Activated CD4-positive, alpha-beta T cell treated with anti-CD3 and anti-CD28 coated beads, Interleukin-2, amount 50 U/mL, for 4 hours (primary cell): Measurements from ENCODE around the gene GSTCD.
"Not testable (repeated sequence)": the region's sequence is repeated elsewhere in the genome, so short reads cannot be mapped to it uniquely, and the experiment has no call there.

ENCODE experiments used
- DNase-seq, 2 experiments: peaks; one replicate each; pipeline ENCODE4 v3.0.0-alpha.2; 2020

The GSTCD gene

GRCh38 chr4:105715692-105716278 is 7.2 kb downstream of the GSTCD start:
- no peak for DNase-seq

DNA sequence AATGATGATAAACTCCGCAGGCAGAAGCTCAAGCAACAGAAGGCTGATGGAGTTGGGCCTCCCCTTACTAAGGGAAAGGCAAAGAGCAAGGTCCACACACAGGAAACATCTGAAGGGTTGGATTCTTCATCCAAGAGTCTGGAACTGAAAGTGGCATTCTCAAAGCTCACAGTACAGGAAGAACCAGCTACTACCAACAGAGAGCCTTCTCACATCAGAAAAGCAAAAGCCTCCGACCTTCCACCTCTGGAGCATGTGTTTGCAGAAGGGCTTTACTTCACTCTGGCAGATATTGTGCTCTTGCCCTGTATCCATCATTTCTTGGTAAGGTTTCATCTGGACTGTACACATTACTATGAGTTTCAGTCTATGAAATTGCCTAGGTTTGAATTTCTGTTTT is 10.6 kb downstream of the GSTCD start:
- no peak for DNase-seq

GRCh38 chr4:105725623-105726022 is 17.0 kb downstream of the GSTCD start:
- no peak for DNase-seq

- not testable (repeated sequence) for DNase-seq
These were observed 21.3 kb downstream of the GSTCD start for GRCh38 chr4:105729895-105730294.

DNA sequence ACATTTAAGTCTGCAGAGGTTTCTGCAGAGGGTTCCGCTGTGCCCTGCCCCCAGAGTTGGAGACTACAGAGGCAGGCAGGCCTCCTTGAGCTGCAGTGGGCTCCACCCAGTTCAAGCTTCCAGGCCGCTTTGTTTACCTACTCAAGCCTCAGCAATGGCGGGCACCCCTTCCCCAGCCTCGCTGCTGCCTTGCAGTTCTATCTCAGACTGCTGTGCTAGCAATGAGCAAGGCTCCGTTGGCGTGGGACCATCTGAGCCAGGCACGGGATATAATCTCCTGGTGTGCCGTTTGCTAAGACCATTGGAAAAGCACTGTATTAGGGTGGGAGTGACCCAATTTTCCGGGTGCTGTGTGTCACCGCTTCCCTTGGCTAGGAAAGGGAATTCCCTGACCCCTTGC is 26.6 kb downstream of the GSTCD start:
- not testable (repeated sequence) for DNase-seq

- no peak for DNase-seq
These were observed 33.0 kb downstream of the GSTCD start for GRCh38 chr4:105741548-105741947.

DNA sequence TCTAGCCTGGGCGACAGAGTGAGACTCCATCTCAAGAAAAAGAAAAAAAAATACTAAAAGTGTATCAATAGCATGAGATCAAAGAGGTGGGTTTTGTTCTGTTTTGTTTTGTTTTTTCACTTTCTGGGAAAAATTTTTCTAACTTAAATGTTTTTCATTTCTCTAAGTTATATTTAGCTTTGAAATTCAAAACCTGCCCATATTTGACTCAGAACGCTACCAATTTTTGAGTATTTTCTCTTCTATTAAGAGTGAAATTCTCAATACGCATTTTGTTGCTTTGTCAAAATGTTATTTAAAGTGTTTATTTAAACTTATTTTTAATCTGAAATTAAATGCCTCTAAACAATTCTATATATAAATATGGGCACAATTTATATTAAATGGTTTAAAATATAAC is 39.6 kb downstream of the GSTCD start:
- no peak for DNase-seq

- no peak for DNase-seq
These were observed 43.2 kb downstream of the GSTCD start for GRCh38 chr4:105751718-105752299.

- DNase-seq, result no peak
These were observed 44.8 kb downstream of the GSTCD start for GRCh38 chr4:105753361-105753760.

- no peak for DNase-seq
These were observed 46.8 kb downstream of the GSTCD start for GRCh38 chr4:105755375-105755774.

GRCh38 chr4:105758958-105759357 is 50.4 kb downstream of the GSTCD start:
- DNase-seq, result no peak

- DNase-seq, result no peak
These were observed 57.3 kb downstream of the GSTCD start for GRCh38 chr4:105765690-105766407.

- no peak for DNase-seq
These were observed 59.0 kb downstream of the GSTCD start for GRCh38 chr4:105767579-105767978.

DNA sequence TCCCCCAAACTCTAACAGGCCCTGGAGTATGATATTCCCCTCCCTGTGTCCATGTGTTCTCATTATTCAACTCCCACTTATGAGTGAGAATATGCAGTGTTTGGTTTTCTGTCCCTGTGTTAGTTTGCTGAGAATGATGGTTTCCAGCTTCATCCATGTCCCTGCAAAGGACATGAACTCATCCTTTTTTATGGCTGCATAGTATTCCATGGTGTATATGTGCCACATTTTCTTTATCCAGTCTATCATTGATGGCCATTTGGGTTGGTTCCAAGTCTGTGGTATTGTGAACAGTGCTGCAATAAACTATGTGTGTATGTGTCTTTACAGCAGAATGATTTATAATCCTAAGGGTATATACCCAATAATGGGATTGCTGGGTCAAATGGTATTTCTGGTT is 61.9 kb downstream of the GSTCD start:
- DNase-seq, result not testable (repeated sequence)

DNA sequence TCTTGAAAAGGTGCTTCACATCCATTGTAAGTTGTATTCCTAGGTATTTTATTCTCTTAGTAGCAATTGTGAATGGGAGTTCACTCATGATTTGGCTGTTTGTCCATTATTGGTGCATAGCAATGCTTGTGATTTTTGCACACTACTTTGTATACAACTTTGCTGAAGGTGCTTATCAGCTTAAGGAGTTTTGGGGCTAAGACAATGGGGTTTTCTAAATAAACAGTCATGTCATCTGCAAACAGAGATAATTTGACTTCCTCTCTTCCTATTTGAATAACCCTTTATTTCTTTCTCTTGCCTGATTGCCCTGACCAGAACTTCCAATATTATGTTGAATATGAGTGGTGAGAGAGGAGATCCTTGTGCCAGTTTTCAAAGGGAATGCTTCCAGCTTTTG is 63.5 kb downstream of the GSTCD start:
- DNase-seq, result not testable (repeated sequence)

DNA sequence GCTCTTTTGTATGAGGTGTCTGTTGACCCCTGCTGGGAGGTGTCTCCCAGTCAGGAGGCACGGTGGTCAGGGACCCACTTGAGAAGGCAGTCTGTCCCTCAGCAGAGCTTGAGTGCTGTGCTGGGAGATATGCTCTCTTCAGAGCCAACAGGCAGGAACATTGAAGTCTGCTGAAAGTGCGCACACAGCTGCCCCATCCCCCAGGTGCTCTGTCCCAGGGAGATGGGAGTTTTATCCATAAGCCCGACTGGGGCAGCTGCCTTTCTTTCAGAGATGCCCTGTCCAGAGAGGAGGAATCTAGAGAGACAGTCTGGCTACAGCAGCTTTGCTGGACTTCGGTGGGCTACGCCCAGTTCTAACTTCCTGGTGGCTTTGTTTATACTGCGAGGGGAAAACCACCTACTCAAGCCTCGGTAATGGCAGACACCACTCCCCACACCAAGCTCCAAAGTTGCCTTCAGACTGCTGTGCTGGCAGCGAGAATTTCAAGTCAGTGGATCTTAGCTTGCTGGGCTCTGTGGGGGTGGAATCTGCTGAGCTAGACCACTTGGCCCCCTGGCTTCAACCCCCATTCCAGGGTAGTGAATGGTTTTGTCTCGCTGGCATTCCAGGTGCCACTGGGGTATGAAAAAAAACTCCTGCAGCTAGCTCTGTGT is 67.3 kb downstream of the GSTCD start:
- DNase-seq, result not testable (repeated sequence)

GRCh38 chr4:105780176-105780575 is 71.6 kb downstream of the GSTCD start:
- DNase-seq, result no peak

GRCh38 chr4:105784761-105785160 is 76.2 kb downstream of the GSTCD start:
- no peak for DNase-seq

DNA sequence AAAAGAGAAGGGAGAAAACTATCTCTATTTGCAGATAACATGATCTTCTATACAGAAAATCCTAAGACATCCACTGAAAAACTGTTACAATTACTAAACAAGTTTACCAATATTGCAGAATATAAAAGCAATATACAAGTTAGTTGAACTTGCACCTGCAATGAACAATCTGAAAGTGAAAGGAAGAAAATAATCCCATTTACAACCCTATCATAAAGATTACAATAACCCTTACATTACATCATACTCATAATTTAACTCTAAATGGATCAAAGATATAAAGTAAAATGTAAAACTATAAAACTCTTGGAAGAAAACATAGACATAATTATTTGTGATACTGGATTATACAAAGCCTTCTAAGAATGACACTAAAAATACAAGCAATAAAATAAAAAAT is 77.2 kb downstream of the GSTCD start:
- no peak for DNase-seq

DNA sequence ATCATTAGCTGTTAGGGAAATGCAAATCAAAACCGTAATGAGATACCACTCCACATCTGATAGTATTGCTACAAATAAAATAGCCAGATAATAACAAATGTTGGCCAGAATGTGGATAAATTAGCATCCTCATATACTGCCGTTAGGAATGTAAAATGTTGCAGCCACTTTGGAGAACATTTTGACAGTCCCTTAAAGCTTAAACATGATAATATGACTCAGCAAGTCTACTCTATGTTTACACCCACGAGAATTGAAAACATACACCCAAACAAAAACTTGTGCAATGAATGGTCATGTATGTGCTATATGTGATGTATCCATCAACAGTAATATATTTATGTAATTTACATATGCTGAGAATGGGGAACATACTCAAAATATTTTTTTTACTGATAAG is 78.2 kb downstream of the GSTCD start:
- no peak for DNase-seq

- DNase-seq, result no peak
These were observed 88.6 kb downstream of the GSTCD start for GRCh38 chr4:105797225-105797624.

DNA sequence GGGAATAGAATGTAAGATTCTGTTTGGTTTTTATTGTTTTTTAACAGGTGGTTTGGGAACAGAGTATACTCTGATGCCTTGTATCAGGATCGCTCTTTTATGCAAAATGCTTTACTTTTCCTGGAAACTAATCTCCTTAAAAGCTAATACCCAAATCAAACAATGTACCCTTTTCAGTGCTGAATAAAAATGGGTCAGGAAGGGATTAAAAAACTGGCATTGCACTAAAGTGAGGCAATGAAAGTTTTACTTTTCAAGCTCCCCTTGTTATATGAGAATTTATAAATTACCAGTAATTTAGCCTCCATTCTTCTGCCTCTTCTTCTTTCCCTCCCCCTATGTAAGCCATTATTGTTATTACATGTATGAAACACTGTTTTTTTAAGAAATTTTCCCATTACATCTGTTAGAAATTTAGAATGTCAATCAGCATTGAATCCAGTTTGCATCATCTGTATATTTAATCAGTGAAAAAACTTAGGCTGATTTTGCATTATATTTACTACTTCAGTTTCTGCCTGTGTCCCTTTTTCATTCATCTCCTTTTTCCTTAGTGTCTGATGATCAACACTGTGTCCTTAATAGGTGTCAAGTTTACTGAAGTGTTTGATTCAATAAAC is 97.0 kb downstream of the GSTCD start:
- DNase-seq, result no peak

DNA sequence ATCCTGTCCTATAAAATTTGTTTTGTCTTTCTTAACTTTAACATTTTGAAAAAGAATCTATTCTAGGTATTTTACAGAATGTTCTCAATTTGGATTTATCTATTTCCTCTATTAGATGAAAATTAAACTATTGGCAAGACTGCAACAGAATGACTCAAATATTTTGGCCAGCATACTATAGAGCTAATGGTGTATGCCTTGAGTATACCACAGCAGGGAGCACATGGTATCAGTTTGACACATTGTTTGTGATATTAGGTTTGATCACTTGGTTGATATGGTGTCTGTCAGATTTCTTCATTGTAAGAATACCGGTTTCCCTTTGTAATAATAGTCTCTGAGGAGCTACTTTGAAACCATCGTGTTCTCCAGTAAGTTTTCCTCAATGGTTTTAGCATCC is 98.9 kb downstream of the GSTCD start:
- no peak for DNase-seq
